ENCODE results near the gene GRIN2D.
"Not testable (repeated sequence)": the region's sequence is repeated elsewhere in the genome, so short reads cannot be mapped to it uniquely, and the experiment has no call there.

GRIN2D gene

DNA sequence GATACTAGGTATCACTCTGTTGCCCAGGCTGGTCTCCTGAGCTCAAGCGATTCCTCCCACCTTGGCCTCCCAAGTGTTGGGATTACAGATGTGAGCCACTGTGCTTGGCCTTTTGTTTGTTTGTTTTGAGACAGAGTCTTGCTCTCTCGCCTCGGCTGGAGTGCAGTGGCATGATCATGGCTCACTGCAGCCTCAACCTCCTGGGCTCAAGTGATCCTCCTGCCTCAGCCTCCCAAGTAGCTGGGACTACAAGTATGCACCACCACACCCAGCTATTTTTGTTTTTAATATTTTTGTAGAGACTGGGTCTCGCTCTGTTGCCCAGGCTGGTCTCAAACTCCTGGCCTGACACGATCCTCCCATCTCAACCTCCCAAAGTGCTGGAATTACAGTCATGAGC, 21.7 kb upstream of the GRIN2D start:
- not testable (repeated sequence) for DNase-seq (ENCODE audit: low read depth)

DNA sequence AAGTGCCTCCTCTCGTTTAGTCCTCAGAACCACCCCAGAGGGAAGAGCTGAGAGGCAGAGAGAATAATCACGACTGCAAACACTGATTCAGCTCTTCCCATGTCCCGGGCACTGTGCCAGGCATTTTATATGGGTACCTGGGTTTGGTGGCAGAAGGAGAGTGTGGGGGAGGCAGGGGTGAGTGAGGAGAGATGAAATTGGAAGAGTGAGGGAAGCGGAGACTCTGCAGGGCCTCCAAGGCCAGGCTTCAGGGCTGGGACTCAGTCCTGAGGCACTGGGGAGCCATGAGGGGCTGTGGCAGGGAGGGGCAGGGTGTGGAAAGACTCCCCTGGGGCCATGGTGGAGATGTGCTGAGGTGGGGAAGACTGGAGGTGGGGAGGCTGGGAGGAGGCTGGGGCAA, 20.6 kb upstream of the GRIN2D start:
- DNase-seq (ENCODE audit: low read depth) = no peak

DNA sequence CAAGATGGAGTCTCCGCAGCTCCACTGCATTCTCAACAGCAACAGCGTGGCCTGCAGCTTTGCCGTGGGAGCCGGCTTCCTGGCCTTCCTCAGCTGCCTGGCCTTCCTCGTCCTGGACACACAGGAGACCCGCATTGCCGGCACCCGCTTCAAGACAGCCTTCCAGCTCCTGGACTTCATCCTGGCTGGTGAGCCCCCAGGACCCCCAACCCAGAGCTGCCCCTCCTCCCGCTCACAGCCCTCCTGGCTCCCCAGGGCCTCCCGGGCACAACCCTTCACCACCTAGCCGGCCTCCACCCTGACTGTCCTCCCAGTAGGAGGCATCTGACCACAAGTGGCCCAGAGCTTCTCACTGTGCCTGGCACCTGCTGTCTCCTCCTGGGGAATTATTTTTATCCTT, 19.9 kb upstream of the GRIN2D start:
- no peak for DNase-seq (ENCODE audit: low read depth)

DNA sequence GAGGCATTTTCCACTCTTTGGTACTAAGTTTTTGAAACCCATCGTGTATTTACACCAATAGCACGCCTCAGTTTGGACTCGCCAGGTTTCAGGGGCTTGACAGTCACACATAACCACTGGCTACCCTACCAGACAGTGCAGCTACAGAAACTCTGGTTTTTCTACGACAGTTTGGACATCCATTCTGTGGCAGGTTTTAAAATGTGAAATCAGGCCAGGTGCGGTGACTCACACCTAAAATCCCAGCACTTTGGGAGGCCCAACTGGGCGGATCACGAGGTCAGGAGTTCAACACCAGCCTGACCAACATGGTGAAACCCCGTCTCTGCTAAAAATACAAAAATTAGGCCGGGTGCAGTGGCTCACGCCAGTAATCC, 15.3 kb upstream of the GRIN2D start:
- no peak for DNase-seq (ENCODE audit: low read depth)

DNA sequence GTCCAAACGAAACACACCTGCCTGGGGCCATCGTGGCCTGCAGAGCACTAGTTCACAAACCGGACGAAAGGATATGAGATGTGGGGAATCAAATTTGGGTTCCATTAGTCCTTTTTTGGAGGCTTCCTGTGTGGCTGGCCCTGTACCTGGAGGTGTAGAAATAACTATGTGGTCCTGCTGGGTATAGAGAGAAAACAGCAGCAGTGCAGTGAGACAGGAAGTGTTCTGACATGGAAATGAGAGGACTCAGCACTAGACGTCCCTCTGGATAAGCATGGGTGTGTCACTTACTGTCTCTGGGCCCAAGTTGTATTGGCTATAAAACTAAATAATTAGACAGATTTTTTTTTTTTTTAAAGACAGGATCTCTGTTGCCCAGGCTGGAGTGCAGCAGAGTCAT, 14.4 kb upstream of the GRIN2D start:
- no peak for DNase-seq (ENCODE audit: low read depth)

DNA sequence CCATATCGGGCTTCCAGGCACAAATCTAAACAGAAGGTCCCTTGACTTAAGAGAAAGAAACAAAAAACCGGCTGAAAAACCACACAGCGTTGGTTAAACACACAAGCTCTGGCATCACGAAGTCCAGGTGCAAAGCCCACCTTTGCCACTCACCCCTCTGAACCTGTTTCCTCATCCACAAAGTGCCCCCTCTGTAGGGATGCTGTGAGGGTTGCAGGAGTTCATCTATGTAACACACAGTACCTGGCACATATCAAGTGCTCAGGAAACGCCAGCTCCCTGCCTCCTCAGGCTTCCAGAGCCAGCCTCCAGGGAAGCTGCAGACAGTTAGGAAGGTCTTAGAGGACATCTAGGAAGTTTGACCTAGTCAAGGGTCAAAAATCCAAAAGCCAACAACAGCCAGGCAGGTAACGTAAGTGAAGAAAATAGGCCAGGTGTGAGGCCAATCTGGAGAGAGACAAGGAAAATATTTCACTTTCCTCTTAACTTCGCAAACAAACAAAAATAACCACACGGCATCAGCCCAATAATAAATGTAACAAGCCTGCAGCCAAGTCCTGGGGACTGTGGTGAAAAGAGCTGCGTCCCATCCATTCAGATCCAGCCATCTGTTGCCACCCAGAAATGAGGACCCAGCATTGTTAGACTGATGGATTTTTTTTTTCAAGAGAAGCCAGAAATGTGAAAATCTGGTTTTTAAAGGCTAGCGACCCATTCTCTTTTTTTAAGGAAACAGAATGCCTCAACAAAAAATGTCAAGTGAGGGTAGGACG, 12.1 kb upstream of the GRIN2D start:
- no peak for DNase-seq (ENCODE audit: low read depth)

DNA sequence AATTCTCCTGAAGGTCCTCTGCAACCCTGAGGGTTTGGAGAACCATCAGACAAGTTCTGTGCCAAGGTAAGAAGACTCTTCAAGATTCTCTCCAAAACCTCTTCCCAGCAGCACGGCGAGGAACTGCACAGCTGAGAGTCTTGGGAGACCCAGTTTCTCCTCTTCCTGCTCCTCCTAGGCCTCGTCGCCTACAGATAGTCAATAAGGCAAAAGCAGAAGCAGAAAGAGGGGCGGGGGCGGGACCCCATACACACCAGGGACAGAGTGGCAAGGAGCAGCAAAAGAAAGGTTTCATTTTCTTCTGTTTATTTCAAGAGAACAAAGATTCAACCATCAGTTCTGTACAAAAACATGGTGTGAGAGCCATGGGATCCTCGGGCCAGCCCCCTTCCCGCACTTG, 11.2 kb upstream of the GRIN2D start:
- DNase-seq (ENCODE audit: low read depth) = no peak

DNA sequence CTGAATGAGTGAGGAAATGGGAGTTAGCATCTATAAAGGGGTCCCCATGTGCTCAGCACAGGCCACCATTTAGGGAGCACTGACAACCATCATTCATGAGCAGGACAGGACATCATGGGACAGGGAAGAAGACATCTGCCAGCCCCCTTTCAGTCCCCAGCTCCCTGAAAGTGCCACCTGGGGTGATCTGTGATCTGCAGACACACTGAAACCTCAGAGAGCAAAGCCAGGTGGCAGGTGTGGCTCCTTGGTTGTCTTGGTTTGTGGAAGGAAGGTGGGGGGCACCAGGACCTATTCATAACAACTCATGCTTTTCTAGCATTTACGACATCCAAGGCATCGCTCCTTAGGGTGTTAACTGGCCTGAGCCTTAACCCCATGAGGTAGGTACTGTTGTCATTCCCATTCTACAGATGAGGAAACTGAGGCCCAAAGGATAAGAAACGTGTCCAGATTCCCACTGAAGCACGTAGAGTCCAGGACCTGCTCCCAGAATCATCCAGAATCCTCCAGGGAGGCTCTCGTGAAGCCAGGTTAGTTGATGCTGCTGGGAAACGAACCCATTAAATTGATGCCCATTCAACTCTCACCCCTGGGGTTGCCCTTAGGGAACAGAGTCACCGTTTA, 7.9 kb upstream of the GRIN2D start:
- DNase-seq (ENCODE audit: low read depth) = no peak

DNA sequence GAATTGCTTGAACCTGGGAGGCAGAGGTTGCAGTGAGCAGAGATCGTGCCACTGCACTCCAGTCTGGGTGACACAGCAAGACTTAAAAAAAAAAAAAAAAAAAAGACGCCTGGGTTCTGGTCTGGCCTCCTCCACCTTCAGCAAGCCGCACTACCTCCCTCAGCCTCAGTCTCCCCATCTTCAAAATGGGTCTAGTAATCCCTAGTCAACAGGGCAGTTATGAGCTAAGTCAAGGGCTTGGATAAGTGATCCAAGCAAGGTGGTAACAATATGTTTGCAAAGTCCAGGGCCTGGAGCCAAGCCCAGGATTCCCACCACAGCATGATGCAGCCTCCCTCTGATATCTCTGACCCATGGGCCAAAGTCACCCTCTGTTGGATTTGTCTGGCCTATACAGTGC, 6.5 kb upstream of the GRIN2D start:
- DNase-seq (ENCODE audit: low read depth) = no peak

DNA sequence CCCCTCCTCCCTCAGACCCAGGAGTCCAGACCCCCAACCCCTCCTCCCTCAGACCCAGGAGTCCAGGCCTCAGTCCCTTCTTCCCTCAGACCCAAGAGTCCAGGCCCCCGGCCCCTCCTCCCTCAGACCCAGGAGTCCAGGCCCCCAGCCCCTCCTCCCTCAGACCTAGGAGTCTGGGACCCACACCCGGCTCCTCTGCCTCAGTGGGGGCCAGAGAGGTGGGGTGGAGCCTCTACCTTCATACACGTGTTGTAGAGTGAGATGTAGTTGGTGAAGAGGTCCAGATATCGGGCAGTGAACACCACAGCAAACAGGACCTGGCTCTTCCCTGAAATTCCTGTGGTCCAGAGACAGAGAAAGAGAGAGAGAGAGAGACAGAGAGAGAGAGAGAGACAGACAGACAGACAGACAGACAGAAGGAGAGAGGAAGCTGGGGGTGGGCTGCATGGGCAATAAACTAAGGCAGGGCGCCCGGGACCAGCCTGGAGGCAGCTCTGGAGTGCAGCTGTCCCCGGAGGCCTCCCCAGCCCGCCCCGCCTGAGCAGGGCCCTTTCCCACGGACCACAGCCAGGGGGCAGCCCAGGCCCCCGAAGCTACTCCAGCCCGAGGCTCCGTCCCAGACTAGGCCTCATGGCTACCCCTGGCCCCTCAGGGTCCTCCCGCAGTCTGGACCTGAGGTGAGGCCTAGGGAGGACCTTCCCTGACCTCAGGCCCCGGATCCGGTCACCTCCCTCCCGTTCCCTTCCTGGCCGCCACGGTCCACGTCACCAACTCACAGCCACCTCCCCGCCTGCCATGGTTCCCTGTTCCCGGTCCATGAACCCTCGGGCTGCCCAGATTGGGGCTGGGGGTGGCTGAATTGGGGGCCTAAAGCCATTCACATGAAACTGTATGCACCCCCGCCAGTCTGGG, 3.0 kb upstream of the GRIN2D start:
- DNase-seq (ENCODE audit: low read depth) = peak; percentile 68

DNA sequence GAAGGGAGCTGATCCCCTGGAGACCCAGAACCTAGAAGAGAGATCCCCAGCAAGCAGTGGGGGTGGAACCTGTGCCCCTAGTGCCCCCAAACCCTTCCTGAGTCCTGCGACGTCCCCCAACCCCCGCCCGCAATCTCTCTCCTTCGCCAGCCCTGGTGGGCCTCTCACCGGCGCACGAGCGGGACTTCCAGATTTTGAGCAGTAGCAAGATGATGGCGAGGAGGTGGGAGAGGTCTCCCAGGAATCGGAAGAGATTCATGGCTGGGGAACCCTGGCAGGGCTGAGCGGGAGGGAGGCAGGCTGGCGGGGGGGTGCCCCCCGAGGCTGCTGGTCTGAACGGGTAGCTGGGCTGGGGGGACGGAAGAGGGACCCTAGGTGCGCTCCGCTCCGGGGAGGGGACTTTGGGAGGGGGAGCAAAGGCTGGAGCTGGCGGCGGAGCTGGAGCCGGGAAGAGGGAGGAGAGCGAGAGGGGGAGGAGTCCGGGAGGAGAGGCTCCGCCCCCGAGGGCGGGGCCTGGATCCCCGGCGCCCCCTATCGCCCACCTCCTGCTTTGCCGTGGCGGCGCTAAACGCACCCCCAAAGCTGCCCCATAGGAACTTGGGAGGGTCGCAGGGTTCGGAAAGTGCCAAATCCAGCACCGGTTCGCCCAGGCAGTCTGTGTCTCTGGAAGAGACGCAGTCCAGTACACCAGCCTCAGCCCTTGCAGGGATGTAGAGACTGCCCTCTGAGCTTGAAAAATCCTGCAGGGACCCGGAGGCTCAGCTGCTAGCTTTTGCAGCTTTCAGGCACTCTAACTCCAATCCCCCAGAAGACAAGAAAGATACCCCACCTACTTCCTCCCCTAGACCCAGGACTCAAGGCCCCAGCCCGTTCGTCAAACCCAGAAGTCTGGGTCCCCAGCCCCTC, 2.1 kb upstream of the GRIN2D start, which contains the start of gene KDELR1:
TSS of gene KDELR1 (minus strand) at position 452 of the 906 bp plus-strand sequence. CDS start at position 259, 193 bp downstream.
- DNase-seq (ENCODE audit: low read depth) = peak; percentile 58

DNA sequence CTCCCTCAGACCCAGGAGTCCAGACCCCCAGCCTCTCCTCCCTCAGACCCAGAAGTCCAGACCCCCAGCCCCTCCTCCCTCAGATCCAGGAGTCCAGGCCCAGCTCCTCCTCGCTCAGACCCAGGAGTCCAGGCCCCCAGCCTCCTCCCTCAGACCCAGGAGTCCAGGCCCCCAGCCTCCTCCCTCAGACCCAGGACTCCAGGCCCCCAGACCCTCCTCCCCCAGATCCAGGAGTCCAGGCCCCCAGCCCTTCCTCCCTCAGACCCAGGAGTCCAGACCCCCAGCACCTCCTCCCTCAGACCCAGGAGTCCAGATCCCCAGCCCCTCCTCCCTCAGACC, 1.5 kb upstream of the GRIN2D start:
- DNase-seq (ENCODE audit: low read depth) = not testable (repeated sequence)

DNA sequence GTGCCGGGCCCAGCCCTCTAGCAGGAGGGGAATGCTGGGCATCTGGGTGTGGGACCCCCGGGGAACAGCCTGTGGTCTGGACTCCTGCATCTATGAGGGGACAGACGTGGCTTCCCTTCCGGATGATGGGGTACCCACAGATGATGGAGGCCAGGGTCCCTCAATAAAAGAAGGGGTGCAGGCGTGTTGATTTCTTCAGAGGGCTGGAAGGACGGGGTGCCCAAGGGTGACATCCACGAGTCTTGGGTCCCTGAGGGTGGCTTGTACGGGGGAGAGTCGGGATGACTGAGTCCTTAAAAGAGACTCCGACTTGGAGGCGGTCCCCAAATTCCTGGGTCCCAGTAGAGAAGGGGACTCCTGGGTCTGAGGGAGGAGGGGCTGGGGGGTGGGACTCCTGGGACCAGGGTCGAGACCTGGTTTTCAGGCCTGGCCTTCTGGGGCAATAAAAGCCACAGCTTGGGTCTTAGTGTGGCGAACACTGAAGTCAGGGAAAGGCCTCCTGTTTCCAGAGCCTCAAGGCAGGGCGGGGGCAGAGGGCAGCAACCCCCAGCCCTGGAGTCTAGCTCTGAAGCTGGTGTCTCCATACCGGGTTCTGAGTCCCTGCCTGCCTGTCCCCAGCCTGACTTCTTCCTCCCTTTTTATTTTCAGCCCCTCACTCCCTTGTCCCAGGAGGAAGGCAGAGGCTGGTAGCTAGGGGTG, 459 bp upstream of the GRIN2D start:
- DNase-seq (ENCODE audit: low read depth) = no peak

DNA sequence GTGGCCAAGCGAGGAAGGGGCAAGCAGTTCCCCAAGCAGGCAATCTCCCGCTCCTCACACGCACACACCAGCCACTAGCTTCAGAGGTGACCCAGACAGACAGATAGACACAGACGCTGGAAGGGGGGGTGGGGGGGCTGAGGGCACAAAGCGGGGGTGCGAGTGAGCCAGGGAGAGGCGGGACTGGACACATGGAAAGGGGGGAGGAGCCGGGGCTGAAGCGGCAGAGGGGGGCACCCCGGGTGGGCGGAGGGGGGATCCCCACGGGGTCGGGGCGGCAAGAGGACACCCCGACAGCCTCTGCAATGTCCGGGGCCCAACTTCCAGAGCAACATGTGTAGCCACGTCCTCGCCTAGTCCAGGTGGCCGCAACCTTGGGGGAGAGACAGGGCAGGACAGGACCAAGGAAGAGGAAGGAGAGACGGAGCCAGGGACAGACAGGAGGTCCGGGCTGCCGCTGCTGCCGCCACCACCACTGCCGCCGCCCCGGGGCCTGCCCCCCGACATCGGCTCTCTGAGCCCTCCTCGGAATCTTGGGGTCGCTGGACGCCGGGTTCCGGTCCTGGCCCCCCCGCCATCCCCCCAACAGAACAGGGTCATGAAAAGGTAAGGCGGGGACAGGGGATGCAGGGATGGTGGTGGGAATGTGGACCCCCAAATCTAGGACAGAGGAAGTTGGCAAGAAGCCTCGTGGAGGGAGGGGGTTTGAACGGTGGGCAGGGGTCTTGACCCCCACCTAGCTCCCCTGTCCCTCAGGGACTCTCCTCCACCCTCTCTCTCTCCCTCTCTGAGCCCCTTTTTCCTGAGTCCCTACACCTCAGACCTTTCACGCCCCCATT, 1.1 kb downstream of the GRIN2D start:
- DNase-seq (ENCODE audit: low read depth) = no peak

DNA sequence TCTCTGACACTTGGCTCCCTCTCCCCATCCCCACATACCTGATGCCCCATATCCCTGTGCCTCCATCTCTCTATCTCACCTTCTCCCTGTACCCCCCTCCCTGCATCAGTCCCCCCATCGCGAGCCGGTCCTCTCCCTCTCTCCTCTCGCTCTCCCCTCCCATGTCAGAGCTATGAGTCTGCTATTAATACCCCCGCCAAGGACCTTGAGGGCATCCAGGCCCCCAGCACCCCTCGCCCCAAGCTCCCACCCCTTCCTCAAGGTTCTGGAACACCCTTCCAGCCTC, 1.6 kb downstream of the GRIN2D start:
- no peak for DNase-seq (ENCODE audit: low read depth)

DNA sequence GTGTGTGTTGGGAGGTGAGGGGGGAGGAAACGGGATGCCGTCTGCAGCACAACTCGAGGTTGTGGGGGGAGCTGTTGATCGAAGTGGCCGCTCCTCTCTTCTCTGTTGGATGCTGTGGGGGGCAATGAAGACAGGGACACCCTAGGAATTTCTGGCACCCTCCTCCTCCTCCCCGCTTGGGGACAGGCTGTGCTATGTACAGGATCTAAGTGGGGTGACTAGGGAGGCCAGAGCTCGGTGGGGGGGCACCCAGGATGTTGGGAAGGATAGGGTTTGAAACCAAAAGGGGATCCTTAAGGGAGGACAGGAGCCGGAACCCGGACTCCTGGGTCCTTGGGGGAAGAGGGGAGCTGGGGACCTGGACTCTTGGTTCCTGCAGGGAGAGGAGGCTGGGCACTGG, 2.0 kb downstream of the GRIN2D start:
- no peak for DNase-seq (ENCODE audit: low read depth)

DNA sequence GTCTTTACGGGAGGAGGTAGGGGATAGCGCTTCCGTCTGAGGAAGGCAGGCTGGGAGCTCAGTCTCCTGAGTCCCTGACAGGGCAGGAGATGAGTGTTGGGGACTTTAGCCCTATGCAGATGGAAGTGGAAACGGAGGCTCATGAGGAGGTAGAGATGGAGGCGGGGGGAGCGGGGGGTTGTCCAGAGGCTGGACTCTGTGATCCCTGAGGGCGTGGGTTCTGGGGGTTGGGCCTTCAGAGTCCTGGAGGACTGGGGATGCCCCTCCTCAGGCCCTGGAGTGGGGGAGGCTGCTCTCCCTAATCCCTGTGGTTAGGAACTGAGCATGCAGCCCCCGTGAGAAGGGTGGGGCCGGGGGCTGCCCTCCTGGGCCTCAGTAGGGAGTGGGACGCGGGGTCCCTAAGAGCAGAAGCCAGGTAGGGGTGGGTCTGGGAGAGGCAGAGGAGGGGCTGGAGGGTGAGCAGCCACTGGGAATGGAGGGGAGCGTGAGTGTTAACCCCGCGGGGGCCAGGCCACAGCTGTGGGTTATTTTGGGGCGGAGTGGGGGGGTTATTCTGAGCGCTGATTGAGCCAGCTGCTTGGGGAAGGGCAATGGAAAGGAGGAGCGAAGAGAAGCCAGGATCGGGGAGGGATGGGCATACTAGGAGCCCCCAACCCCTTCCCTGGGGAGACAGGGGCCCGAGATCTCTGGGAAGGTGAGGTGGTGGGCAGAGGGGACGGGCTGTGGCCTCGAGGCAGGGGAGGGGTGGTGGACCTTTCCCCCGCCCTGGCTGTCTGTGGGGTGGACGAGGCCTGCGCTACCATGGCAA, 2.8 kb downstream of the GRIN2D start:
- DNase-seq (ENCODE audit: low read depth) = no peak

DNA sequence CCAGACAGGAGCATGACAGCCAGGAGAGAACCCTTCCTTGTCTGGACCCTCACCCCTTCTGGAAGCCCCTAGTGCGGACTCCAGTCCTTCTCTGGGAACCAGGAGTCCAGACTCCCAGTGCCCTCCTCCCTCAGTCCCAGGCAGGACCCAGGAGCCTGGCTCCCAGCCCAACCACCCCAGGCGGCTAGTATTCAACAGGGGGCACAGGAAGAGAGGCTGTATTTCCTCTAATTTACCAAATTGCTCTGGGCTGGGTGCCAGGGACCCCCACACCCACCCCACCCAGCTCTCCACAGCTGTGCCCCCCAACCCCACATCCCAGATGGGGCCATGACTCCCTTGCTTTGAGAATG, 3.3 kb downstream of the GRIN2D start:
- DNase-seq (ENCODE audit: low read depth) = no peak

DNA sequence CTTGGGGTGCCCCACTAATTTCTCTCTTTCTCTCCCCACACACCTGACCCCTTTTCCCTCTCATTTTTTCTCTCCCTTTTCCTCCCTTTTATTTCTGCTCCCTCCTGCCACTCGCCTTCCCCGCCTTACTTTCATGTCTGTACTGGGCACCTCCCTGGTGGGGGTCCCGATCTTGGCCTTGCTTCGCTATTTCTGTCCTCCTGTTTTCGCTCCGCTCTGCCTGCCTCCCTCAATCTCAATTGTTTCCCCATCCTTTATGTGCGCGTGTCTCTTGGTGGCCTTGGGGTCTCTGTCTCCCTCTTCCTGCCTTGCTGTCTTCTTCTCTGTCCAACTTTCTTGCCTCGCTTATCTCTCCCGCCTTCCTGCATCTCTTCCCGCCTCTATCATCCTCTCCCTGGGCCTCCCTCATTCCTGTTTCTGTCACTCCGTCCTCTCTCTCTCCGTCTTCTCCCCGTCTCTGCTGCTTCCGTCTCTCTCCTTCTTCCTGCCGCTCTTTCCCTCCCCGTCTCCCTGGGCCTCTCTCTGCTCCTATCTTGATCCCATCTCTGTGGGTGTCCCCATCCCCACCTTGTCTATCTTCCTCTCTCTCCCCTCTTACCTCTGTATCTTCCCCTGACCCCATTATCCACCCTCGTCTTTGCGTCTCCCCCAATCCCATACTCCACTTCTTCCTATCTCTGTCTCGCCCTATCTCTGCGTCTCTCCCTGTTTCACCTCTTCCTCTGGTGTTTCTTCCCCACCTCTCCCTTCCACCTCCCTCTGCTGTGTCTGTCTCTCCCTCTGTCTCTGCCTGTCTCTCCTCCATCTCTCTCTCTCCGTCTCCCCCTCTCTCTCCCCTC, 4.0 kb downstream of the GRIN2D start:
- DNase-seq (ENCODE audit: low read depth) = no peak

All from iris pigment epithelial cell (primary cell).